HUES48 (cell line): ENCODE results near the gene CHRNB4.

ENCODE experiments used
- H3K27ac ChIP-seq: one replicate; pipeline ENCODE4 v1.7.0; 2013; ENCODE audit warnings: low read depth, low read length, inconsistent platforms
- H3K27me3 ChIP-seq: 2 replicates; pipeline ENCODE4 v1.6.1; 2013; ENCODE audit warnings: mild to moderate bottlenecking, low read length; ENCODE audit not compliant: control insufficient read depth, insufficient read depth
- H3K36me3 ChIP-seq: 2 replicates; pipeline ENCODE4 v1.6.1; 2013; ENCODE audit warnings: low read length; ENCODE audit not compliant: control insufficient read depth, insufficient read depth
- H3K4me1 ChIP-seq: 2 replicates; pipeline ENCODE4 v1.6.1; 2013; ENCODE audit warnings: mild to moderate bottlenecking, low read length; ENCODE audit not compliant: control insufficient read depth, insufficient read depth
- H3K4me3 ChIP-seq: 2 replicates; pipeline ENCODE4 v1.5.1; 2013; ENCODE audit warnings: mild to moderate bottlenecking, low read depth, low read length
- H3K9ac ChIP-seq: 2 replicates; pipeline ENCODE4 v1.6.1; 2013; ENCODE audit warnings: mild to moderate bottlenecking, low read depth, low read length, moderate library complexity
- H3K9me3 ChIP-seq: 2 replicates; pipeline ENCODE4 v1.6.1; 2013; ENCODE audit warnings: low read length; ENCODE audit not compliant: control insufficient read depth, insufficient read depth

CHRNB4 gene

DNA sequence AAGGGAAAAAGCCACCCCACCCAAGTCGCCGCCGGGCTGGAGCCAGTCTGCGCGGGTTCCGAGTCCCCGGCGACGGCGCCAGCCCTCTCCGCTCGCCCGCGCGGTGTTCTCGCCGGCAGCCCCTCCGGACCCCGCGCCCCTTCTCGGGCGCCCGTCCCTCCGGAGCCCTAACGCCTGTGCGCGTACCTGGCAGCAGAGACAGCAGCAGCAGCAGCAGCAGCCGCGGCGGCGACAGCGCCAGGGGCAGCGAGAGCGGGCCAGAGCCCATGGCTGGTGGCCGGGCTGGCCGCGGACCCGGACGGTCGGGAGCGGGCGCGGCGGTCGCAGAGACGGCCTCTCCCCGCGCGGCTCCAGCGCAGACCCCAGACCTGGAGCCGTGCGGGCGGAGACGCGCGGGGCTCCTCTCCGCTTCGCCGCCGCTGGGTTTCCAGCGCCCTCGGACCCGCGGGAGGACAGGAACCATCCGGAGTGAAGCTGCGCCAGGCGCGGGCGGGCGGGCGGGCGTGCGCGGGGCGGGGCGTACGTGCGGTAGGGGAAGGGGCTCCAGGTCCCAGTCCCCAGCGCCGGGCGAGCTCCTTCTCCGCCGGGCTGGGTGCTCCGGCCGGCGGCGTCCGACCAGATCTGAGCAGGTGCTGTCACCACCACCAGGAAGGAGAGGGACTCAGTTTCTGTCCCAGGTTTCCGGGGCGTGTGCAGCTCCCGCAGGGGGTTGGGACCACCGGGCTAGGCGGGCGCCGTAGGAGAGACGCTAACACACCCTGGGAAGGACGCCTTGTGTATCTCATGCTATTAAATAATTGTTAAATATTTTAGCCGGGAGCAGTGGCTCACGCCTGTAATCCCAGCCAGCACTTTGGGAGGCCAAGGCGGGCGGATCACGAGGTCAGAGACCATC lies 20.2 kb downstream of the CHRNB4 start, which contains the start of gene CHRNA3:
CHRNA3 (minus strand) TSS at position 470 of the 895 bp plus-strand sequence; CDS start at position 268, 202 bp downstream.
- Histone ChIP-seq H3K27me3 (peaks cover 40% of the 10 kb centered on the region), H3K4me1 (peaks cover 6% of the 10 kb centered on the region; the same call in 1 of the 2 replicates), H3K9me3 (no peaks in the 10 kb centered on the region), H3K36me3 (no peaks in the 10 kb centered on the region), H3K27ac (no peak within 1 kb of the TSS), H3K4me3 (peak within 1 kb of the TSS; percentile 72), H3K9ac (no peak within 1 kb of the TSS)

DNA sequence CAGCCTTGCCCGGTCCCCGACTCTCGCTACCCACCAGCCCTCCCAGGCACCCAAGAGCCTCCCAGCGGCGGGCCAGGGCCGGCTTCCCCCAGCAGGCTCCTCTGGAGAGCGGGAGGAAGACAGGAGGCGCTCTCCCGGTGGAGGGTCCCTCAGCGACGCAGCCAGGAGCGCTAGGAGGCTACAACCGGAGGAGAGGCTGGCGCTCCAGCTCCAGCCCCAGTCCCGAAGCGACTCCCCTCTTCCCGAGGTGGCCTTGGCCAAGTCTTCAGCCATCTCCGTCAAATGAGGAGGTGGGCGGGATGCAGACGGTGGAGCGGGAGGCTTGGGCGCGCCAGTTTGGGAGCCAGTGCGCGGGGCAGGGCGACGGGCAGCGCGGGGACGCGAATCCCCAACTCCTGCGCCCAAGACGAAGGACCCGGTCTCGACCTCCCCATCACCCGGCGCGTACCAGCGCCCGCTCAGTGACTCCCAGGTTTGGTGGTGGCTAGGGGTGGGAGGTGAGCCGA lies 20.9 kb downstream of the CHRNB4 start:
- H3K4me1 ChIP-seq: peaks cover 6% of the 10 kb centered on the region; the same call in 1 of the 2 replicates
- H3K4me3 ChIP-seq: peak overlapping the region; percentile 72
- no peaks in the 10 kb centered on the region for H3K9me3 ChIP-seq
- no peaks in the 10 kb centered on the region for H3K36me3 ChIP-seq
- H3K27me3 ChIP-seq: peaks cover 40% of the 10 kb centered on the region
- H3K27ac ChIP-seq: no peak overlapping the region
- H3K9ac ChIP-seq: no peak overlapping the region

DNA sequence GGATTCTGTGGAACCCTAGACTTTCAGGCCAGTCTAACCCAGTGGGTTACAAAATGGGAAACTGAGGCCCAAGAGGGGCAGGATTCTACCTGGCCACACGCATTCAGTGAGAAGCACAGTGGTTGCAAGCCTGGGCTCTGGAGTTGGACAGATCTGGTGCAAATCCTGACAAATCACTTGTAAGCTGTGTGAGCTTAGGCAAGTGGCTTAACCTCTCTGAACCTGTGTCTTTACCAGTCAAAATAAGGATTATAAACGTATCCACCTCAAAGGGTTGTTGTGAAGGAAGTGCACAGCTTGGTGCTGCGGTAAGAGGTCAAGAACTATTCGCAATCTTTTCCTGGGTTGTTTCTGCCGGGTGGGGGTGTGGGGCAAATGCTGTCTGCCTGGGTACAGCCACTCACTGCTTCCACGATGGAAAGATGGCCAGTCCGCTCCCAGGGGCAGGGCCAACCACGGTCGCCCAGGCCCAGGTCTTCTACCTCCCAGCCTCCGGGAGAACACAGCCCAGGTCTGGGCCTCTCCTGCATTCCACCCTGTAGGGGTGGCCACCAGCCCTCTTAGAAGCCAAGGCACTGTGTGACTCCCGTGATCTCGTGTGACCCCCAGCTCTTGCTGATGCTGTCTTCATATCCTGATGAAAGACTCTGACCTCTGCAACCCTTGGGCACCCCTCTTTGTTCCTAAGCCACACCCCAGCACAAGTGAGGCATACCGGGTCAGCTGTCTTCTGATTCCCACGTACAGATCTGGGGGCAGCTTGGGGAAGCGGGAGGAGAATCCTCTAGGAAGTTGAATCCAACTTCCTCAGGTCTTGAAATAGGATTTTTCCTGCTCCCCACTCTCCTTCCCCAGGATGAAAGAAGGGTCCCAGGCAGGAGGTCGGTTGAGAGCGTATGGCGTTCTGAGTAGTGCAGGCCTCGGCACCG lies 21.7 kb downstream of the CHRNB4 start:
- Histone ChIP-seq H3K9me3 (no peaks in the 10 kb centered on the region), H3K36me3 (no peaks in the 10 kb centered on the region), H3K4me1 (peaks cover 6% of the 10 kb centered on the region; the same call in 1 of the 2 replicates), H3K27ac (no peak overlapping the region), H3K4me3 (peak overlapping the region; percentile 72), H3K27me3 (peaks cover 40% of the 10 kb centered on the region), H3K9ac (no peak overlapping the region)

DNA sequence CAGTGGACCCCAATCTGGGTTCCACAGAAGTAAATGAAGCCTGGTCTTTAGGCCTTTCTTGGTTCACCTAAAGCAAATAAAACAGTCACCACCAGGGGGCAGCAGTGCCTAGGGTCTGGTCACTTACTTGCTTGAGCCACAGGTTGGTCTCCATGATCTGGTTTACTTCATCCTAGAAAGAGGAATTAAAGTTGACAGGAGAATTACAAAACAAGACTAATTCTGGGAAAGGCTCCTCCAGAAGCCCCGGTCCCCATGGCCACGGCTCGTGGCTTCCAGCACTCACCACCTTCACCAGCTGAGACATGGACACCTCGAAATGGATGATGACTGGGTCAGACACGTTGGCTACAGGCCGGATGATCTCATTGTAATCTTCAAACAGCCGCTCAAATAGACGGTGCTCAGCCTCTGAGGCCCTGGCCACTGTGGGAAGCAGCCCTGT lies 22.5 kb downstream of the CHRNB4 start:
- Histone ChIP-seq H3K27me3 (peaks cover 40% of the 10 kb centered on the region), H3K27ac (no peak overlapping the region), H3K4me1 (peaks cover 6% of the 10 kb centered on the region; the same call in 1 of the 2 replicates), H3K4me3 (no peak overlapping the region), H3K9me3 (no peaks in the 10 kb centered on the region), H3K36me3 (no peaks in the 10 kb centered on the region), H3K9ac (no peak overlapping the region)

DNA sequence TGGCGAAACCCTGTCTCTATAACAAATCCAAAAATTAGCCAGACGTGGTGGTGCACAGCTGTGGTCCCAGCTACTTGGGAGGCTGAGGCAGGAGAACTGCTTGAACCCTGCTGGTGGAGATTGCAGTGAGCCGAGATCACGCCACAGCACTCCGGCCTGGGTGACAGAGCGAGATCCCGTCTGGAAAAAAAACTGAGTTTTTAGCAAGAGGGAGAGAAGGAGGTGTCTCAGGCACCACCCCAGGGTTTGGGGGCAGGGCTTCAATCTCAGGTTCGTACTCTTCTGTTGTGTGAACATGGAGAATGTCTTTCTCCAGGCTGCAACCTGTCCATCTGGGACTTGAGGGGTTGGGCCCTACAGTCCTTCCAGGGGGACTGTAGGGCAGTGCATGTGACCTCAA lies 22.9 kb downstream of the CHRNB4 start:
- H3K4me3 ChIP-seq: no peak overlapping the region
- H3K36me3 ChIP-seq: no peaks in the 10 kb centered on the region
- H3K9ac ChIP-seq: no peak overlapping the region
- H3K9me3 ChIP-seq: no peaks in the 10 kb centered on the region
- H3K4me1 ChIP-seq: peaks cover 6% of the 10 kb centered on the region; the same call in 1 of the 2 replicates
- H3K27ac ChIP-seq: no peak overlapping the region
- peaks cover 40% of the 10 kb centered on the region for H3K27me3 ChIP-seq

DNA sequence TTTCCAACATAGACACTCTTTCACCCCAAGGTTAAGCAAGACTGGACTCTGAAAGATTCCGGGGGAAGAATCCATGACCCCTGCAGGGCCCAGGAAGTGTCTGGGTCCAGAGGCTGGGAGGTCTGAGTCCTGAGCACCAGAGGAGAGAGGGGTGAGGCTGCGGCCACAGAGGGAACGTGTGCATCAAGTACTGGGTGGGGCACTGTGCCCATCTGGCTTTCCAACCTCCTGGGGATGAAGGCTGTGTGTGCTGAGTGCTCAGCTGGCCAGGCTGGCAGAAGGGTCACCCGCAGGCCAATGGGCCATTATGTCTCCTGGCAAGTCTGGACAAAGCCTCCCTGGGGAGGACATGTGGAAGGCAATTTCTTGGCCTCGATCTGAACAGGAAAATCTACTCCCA lies 23.5 kb downstream of the CHRNB4 start:
- Histone ChIP-seq H3K27me3 (peaks cover 37% of the 10 kb centered on the region), H3K9me3 (no peaks in the 10 kb centered on the region), H3K4me1 (peaks cover 6% of the 10 kb centered on the region; the same call in 1 of the 2 replicates), H3K4me3 (no peak overlapping the region), H3K9ac (no peak overlapping the region), H3K27ac (no peak overlapping the region), H3K36me3 (no peaks in the 10 kb centered on the region)

DNA sequence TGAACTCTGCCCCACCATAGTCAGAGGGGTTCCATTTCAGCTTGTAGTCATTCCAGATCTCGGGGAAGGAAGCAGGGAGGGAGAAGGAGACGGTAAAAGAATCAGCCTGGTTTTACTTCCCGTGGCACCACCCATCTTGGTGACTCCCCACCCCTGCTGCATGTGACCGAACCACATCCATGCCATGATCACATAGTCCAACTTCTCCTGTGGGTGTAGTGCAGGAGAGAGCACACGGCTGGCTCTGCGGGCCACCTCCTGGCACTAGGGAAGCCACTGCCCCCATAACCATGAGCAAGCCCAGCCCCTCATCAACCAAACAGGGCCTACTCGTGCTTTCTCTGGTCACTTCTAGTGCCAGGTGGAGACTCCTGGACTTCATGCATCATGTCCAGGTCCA lies 23.9 kb downstream of the CHRNB4 start:
- no peak overlapping the region for H3K4me3 ChIP-seq
- H3K36me3 ChIP-seq: no peaks in the 10 kb centered on the region

GRCh38 chr15:78616506-78616905 lies 24.5 kb downstream of the CHRNB4 start:
- peaks cover 27% of the 10 kb centered on the region for H3K27me3 ChIP-seq
- no peak overlapping the region for H3K4me3 ChIP-seq
- no peaks in the 10 kb centered on the region for H3K9me3 ChIP-seq
- H3K9ac ChIP-seq: no peak overlapping the region
- H3K27ac ChIP-seq: no peak overlapping the region
- no peaks in the 10 kb centered on the region for H3K36me3 ChIP-seq
- H3K4me1 ChIP-seq: peaks cover 6% of the 10 kb centered on the region; the same call in 1 of the 2 replicates

More for the DNA sequence above, 23.9 kb downstream of the CHRNB4 start:
- H3K9ac ChIP-seq: no peak overlapping the region
- H3K4me1 ChIP-seq: peaks cover 6% of the 10 kb centered on the region; the same call in 1 of the 2 replicates
- H3K27ac ChIP-seq: no peak overlapping the region
- peaks cover 33% of the 10 kb centered on the region for H3K27me3 ChIP-seq
- H3K9me3 ChIP-seq: no peaks in the 10 kb centered on the region

DNA sequence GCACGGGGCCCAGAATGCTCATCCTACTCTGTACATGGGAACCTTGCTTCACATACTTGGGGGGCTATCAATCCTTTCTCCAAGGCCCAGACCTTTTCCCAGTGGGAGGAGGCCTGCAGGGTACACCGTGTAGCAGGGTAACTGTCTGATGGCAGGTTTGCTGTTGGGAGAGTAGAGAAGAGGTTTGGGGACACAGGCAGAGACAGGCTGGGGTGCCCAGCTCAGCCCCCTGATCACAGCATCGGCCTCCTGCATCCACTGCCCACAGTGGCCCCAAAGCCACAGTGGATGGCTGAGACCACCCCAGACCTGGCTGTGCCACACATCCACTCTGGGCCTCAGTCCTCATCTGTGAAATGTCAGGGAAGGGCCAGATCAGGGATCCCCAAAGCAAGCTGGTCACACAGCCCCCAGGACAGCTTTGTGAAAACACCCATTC lies 25.8 kb downstream of the CHRNB4 start:
- Histone ChIP-seq H3K27ac (no peak overlapping the region), H3K4me3 (no peak overlapping the region), H3K4me1 (peaks cover 6% of the 10 kb centered on the region; the same call in 1 of the 2 replicates), H3K27me3 (peaks cover 14% of the 10 kb centered on the region), H3K36me3 (no peaks in the 10 kb centered on the region), H3K9me3 (no peaks in the 10 kb centered on the region), H3K9ac (no peak overlapping the region)

DNA sequence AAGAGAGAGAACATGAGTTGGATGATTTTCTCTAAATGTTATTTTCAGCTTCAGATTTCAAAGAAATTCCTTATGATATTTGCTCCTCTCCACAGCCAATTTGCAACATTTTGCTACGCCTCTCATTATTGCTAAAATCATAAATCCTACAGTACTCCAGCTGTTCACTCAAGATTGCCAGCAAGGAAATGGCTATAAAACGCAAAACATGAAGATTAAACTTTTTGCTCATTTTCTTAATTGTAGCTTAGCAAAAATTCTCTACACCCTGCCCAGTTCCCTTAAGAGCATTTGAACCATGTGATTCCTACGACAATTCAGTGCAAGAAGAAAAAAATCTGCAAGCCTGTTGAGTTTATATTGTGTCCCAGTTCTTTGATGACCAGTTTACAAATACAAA lies 27.0 kb downstream of the CHRNB4 start:
- Histone ChIP-seq H3K9me3 (no peaks in the 10 kb centered on the region), H3K4me3 (no peak overlapping the region), H3K36me3 (no peaks in the 10 kb centered on the region), H3K4me1 (no peaks in the 10 kb centered on the region; the same call in 1 of the 2 replicates), H3K27me3 (peaks cover 2% of the 10 kb centered on the region), H3K9ac (no peak overlapping the region), H3K27ac (no peak overlapping the region)
